Ecto neural progenitor cell (in vitro differentiated cells): Measurements from ENCODE around the gene ABCA4.
"Not testable (repeated sequence)": the region's sequence is repeated elsewhere in the genome, so short reads cannot be mapped to it uniquely, and the experiment has no call there.

Experiments used
- DNase-seq: peaks from one replicate; pipeline ENCODE4 v3.0.0-alpha.2; 2018; ENCODE audit warnings: low spot score

Gene ABCA4

DNA sequence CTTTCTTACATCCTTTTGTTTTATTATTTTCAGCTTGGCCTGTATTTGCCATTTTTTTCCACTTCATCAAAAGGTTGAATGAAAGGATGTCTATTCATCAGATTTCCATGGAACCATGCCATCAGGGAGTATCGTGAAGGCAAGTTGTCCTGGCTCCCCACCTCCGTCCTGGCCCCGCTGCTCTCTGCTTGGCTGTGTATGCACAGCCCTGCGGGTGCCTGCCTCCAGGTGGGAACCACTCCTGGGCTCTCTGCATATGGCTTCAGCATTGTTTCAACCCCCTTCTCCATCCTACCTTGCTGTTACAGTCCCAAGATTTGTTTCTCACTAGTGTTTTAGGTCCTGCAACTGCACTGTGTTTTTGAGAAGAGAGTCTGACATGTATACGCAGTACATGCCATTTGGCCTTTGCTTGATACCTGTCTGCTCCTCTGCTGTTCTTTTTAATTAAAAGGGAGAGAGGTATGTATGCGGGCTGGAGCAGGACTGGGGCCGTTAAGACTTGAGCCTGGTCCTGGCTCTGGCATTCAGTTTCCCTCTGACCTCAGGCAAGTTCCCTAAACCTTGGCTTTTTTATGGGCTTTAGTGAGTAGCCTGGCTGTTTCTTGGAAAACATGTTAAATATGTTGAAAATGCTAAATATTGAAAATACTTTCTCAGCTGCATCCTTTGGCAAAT is 141.8 kb downstream of the ABCA4 start:
- no peak for DNase-seq

DNA sequence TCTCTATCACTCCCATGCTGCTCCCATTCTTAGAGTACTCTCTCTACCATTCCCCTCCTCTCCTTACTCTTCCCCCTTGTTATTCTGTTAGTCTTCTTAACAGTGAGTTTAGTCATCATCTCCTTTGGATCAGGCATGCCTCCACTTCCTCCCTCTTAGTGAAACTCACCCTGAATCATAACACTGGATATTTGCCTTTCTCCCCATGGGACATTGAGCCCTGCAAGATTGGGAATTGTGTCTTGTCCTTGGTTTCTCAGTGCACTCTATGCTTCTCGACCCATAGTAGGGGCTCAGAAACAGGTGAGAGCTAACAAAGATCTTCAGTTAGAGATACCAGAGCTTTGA is 143.4 kb downstream of the ABCA4 start:
- no peak for DNase-seq

DNA sequence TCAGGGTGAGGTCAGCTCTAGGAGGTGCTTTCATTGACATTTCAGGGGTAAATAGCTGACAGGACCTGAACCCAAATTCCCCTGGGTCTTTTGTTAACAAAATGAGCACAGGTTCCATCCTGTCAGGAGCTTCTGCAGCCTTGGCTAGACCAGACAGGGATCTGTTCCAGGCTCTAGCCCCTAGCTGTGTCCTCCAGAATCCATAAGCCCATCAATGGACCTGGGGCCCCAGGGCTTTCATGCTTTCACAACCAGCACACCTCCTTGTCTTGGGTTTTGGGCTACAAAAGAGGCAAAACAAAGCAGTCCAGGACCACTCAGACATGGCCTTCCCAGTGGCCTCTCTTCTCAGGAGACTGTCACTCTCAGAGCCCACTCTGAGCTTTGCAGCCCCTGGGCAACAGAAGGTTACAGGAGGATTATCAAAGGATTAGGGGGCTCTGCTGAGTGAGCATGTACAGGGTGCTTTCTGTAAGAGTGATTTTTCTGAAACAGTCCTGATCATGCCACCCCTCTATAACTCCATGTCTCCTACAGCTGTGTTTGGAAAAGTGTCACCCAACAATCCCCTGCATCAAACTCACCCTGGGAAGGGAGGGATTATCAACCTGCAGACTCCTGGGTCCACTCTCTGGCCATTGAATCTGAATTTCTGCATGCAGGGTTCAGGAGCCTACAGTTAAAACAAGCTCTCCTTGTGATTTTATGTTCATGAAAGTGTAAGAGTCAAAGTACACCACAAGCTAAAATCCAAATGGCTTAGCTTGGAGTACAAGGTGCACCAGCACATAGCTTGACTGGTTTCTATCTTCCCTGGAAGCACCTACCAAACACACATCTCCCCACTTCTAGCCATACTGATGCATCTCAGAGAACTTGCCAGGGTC is 144.0 kb downstream of the ABCA4 start:
- no peak for DNase-seq

GRCh38 chr1:93976291-93976690 is 144.7 kb downstream of the ABCA4 start:
- no peak for DNase-seq

DNA sequence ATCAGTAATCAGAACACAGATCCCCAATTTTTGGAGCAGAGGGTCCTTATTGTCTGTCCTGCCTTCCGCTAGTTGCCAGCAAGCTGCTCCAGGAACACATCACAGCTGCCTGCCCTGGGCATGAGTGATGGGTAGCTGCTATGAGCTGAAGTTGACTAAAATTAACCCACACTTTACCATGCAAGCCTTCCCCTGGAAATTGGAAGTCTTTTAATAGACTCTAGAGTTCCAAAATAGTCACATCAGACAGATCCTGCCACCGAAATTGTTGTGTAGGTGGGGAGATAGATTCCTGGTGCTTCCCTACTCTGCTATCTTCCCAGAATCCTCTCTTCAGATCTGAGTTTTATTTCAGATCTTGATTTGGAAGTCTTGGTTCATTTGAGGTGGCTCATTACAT is 148.6 kb downstream of the ABCA4 start:
- no peak for DNase-seq

GRCh38 chr1:93969887-93970286 is 151.1 kb downstream of the ABCA4 start:
- no peak for DNase-seq

- no peak for DNase-seq
Observed at GRCh38 chr1:93969371-93969770, 151.6 kb downstream of the ABCA4 start.

- no peak for DNase-seq
Observed at GRCh38 chr1:93967306-93967705, 153.6 kb downstream of the ABCA4 start.

- DNase-seq, result no peak
Observed at GRCh38 chr1:93965888-93966287, 155.1 kb downstream of the ABCA4 start.

DNA sequence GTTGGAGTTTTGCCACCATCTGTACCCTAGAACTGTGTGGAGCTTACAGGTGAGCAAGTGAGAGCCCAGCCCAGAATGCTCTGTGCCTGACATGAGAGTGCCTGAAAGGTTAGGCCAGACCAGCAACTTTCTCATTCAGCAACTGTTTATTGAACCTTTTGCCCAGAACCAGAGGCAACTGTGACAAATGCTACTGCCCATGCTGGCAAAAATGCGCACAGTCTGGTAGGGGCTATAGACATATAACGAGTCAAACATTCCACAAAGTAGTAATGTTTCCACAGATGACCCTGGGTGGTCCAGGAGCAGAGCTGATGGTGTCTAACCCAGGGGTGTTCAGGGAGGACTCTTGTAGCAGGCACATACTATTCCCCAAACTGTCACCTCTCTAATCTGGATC is 155.7 kb downstream of the ABCA4 start:
- DNase-seq, result no peak

DNA sequence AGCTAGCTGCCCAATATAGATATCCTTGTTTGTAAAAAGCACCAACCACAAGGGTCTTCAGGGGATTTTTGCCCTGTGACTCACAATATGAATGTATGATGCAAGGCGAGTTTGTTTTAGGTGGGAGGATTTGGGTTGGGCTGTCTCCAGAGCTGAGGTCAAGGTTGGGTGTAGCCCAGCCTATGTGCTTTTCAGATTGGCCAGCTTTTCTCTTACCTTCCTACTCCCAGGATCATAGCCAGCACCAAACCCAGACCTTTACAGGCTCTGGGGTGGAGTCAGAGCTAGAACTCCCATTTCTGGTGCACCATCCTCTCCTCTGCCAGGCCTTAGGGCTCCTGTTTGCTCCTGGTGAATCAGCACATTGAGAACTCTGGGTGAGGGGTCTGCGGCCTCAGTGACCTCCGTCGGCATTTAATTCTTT is 156.2 kb downstream of the ABCA4 start:
- no peak for DNase-seq

GRCh38 chr1:93964096-93964776 is 156.7 kb downstream of the ABCA4 start:
- DNase-seq, result no peak

- no peak for DNase-seq
Observed at GRCh38 chr1:93963585-93963984, 157.4 kb downstream of the ABCA4 start.

DNA sequence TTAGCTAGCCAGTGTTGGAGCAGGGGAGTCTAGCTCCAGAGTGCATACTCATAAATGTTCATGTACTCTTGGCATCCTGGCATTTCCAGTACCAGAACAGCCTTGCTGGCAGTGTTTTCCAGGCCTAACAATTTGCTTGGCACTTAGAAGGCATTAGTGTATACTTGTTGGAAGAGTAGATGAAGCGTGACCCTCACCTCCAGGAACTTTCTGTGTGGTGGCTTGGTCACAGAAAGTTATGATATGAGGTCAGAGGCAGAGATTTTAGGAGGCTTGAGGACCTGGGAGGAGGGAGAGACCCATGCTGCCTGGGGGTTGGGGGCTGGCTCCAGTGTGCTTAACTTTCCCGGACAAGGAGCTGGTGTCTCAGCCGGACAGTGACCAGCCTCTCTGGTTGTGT is 159.0 kb downstream of the ABCA4 start:
- no peak for DNase-seq

GRCh38 chr1:93961443-93961842 is 159.5 kb downstream of the ABCA4 start:
- DNase-seq, result no peak

- no peak for DNase-seq
Observed at GRCh38 chr1:93960641-93961147, 160.3 kb downstream of the ABCA4 start.

GRCh38 chr1:93959413-93959812 is 161.5 kb downstream of the ABCA4 start:
- DNase-seq, result no peak

- no peak for DNase-seq
Observed at GRCh38 chr1:93958726-93959100, 162.2 kb downstream of the ABCA4 start.

DNA sequence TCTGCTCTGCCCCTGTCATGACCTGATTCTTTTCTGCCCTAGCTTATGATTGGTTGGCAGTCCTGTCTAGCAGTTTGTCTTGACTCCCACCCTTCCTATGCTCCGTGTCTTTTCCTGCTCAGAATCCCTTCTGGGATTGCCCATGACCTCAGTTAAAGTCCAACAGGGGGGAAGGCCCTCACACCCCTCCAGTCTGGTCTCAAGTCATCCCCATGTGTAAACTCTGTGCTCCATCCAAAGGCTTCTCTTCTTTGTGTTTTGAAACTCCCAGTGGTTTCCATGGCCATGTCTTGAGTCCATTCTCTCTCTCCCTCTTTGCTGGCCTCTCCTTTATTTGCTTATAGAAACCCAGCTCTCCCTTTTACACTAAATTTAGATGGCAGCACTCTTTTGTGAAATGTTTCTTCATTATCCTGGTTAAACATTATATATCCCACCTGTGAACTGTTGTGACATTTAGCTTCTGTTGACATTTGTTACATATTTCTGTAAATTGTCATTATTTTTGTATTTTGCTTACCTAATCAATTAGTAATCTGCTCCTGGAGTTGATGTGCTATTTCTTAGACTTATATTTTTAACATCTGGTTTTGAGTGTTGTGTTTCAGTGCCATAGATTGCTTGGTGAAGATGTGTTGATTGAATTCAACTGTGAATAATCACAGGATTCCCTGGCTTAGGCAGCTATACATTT is 162.8 kb downstream of the ABCA4 start:
- no peak for DNase-seq

DNA sequence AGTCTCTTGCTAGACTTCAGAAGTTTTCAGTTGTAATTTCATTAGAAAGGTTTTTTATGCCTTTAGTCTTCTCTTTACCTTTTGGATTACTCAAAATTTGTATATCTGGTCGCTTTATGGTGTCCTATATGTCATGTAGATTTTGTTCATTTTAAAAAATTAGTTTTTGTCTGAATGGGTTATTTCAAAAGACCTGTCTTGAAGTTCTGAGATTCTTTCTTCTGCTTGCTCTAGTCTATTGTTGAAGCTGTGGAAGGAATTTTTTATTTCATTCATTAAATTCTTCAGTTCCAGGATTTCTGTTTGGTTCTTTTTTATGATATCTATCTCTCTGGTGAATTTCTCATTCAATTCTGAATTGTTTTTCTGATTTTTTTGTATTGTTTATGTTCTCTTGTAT is 165.2 kb downstream of the ABCA4 start:
- no peak for DNase-seq

- not testable (repeated sequence) for DNase-seq
Observed at GRCh38 chr1:93947002-93947686, 173.8 kb downstream of the ABCA4 start.
